ENCODE data around the gene ALX4.

DNA sequence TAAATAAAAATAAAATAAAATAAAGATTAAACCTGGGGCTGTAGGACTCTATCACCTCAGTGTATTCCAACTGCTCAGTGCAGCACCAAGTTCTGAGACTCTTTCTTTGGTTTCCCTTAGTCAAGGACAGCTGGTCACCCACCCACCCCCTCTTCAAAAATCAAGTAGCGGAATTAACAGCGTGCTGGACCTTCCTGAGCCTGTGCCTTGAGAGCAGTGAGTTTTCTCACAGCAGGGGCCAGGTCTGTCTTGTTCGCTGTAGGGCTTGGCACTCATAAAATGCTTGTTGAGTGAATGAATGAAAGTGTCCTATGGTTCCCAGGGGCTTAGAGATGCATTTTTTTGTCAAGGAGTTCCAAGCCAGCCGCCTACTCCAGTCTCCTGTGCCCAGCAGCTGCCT, 2.9 kb upstream of the ALX4 start:
- TF ChIP-seq, protein P1, sequence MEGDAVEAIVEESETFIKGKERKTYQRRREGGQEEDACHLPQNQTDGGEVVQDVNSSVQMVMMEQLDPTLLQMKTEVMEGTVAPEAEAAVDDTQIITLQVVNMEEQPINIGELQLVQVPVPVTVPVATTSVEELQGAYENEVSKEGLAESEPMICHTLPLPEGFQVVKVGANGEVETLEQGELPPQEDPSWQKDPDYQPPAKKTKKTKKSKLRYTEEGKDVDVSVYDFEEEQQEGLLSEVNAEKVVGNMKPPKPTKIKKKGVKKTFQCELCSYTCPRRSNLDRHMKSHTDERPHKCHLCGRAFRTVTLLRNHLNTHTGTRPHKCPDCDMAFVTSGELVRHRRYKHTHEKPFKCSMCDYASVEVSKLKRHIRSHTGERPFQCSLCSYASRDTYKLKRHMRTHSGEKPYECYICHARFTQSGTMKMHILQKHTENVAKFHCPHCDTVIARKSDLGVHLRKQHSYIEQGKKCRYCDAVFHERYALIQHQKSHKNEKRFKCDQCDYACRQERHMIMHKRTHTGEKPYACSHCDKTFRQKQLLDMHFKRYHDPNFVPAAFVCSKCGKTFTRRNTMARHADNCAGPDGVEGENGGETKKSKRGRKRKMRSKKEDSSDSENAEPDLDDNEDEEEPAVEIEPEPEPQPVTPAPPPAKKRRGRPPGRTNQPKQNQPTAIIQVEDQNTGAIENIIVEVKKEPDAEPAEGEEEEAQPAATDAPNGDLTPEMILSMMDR (IDR thresholded peaks at IDR 0.05), result no peak
- no peak for TF ChIP-seq POLR2A (IDR thresholded peaks at IDR 0.05)
- no peak for TF ChIP-seq EP300 (IDR thresholded peaks at IDR 0.05)

Measured in suprapubic skin (tissue), 3 donors.